BLaER1 (cell line): Measurements from ENCODE around the gene MRC2.

Experiments
- H3K27ac ChIP-seq: shearing (Covaris generic); formaldehyde crosslinking; 2 replicates; pipeline ENCODE4 v1.8.1; 2022
- H3K27me3 ChIP-seq: shearing (Covaris generic); formaldehyde crosslinking; 2 replicates; pipeline ENCODE4 v1.8.1; 2022
- H3K36me3 ChIP-seq: shearing (Covaris generic); formaldehyde crosslinking; 2 replicates; pipeline ENCODE4 v1.8.1; 2022
- H3K4me1 ChIP-seq: shearing (Covaris generic); formaldehyde crosslinking; 2 replicates; pipeline ENCODE4 v1.8.1; 2022
- H3K4me2 ChIP-seq: shearing (Covaris generic); formaldehyde crosslinking; 2 replicates; pipeline ENCODE4 v1.8.1; 2022
- H3K4me3 ChIP-seq: shearing (Covaris generic); formaldehyde crosslinking; 2 replicates; pipeline ENCODE4 v1.8.1; 2022
- H3K9ac ChIP-seq: shearing (Covaris generic); formaldehyde crosslinking; 2 replicates; pipeline ENCODE4 v1.8.1; 2022
- H3K9me3 ChIP-seq: shearing (Covaris generic); formaldehyde crosslinking; 2 replicates; pipeline ENCODE4 v1.8.1; 2022
- H4K20me1 ChIP-seq: shearing (Covaris generic); formaldehyde crosslinking; 2 replicates; pipeline ENCODE4 v1.8.1; 2022
- Cebpa-rat ChIP-seq: shearing (Covaris generic); IDR thresholded peaks from 2 replicates; pipeline ENCODE4 v1.8.1; 2022

Gene MRC2

DNA sequence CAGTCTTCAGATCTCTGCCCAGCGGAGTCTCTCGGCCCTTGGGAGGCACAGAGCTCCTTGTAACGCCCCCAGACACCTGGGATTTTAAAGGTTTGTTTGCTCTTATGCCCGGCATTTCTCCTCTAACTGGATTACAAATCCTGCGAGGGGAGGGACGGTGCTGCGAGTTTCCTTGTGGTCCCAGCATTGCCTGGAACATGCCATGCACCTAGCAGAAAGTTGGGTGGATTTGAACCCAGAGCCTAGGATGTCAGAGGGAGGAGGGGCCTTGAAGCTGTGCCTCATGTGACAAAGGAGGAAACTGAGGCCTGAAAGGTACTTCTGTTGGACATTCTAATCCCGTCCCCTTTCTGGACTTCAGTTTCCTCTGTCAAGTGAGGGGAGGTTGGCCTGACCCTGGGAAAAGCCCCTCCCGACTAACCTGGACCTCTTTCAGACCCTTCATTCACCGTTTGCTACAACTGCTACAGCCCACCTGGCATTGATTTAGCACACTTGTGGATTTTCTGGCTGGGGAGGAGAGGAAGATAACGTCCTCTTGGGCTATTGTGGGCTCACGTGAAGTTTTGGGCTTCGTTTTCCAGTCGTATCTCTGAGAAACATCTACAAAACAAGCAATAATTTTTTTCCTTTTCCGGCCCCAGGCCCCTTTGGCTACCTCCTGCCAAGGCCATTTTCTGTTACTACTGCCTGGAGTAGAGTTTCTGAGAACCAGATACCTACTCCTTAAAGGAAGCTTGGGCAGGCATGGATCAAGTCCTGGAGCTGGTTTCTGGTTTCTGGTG lies 30.9 kb downstream of the MRC2 start:
- no peak overlapping the region for H3K9ac ChIP-seq
- no peak overlapping the region for H3K4me2 ChIP-seq
- H3K27ac ChIP-seq = no peak overlapping the region
- H3K4me3 ChIP-seq = no peak overlapping the region
- H3K4me1 ChIP-seq = peaks cover 11% of the 10 kb centered on the region
- no peak for TF ChIP-seq Cebpa-rat
- H4K20me1 ChIP-seq = peaks cover 9% of the 10 kb centered on the region; the same call in 1 of the 2 replicates
- H3K9me3 ChIP-seq = peaks cover 23% of the 10 kb centered on the region
- no peaks in the 10 kb centered on the region for H3K27me3 ChIP-seq
- peaks cover 52% of the 10 kb centered on the region for H3K36me3 ChIP-seq

DNA sequence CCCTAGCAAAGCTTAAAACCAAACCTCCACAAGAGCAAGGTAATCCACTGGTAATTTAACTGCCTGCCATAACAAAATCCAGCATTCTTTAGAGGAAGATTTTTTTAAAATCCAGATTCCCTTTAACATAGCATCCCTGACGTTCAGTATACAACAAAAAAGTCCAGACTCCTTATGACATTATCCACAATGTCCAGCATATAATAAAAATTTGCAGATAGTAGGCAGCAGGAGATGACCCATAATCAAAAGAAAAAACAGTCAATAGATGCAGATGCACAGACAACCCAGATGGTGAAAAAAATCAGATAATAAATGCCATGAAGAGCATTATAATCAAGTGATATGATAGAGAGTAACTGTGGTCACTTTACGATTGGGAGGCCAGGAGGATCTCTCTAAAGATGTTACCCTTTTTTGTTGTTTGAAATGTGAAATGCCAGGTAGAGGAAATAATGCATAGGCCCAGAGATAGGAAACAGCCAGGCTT lies 33.2 kb downstream of the MRC2 start:
- H3K4me2 ChIP-seq = no peak overlapping the region
- no peaks in the 10 kb centered on the region for H4K20me1 ChIP-seq
- no peak overlapping the region for H3K9ac ChIP-seq
- no peak for TF ChIP-seq Cebpa-rat
- H3K27ac ChIP-seq = no peak overlapping the region
- no peaks in the 10 kb centered on the region for H3K27me3 ChIP-seq
- no peak overlapping the region for H3K4me3 ChIP-seq
- peaks cover 51% of the 10 kb centered on the region for H3K36me3 ChIP-seq
- H3K9me3 ChIP-seq = peaks cover 23% of the 10 kb centered on the region
- H3K4me1 ChIP-seq = no peaks in the 10 kb centered on the region

DNA sequence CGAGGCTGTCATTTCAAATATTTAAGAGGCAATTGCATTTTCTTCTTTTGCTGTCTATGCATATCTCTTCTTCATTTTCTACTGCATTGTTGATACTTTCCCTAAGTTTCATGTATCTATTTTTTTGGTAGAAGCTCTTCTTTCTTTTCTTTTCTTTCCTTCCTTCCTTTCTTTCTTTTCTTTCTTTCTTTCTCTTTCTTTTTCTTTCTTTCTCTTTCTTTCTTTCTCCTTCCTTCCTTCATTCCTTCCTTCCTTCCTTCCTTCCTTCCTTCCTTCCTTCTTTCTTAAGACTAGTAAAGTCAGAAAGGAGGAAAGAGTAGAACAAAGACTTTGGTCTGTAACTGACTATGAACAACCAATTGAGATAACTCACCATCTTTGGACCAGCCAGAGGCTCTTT lies 33.9 kb downstream of the MRC2 start:
- H4K20me1 ChIP-seq = no peaks in the 10 kb centered on the region
- no peak overlapping the region for H3K4me2 ChIP-seq
- no peak for TF ChIP-seq Cebpa-rat
- no peak overlapping the region for H3K4me3 ChIP-seq
- no peak overlapping the region for H3K9ac ChIP-seq
- H3K9me3 ChIP-seq = peaks cover 23% of the 10 kb centered on the region
- no peaks in the 10 kb centered on the region for H3K27me3 ChIP-seq
- H3K36me3 ChIP-seq = peaks cover 55% of the 10 kb centered on the region
- H3K4me1 ChIP-seq = no peaks in the 10 kb centered on the region
- no peak overlapping the region for H3K27ac ChIP-seq

DNA sequence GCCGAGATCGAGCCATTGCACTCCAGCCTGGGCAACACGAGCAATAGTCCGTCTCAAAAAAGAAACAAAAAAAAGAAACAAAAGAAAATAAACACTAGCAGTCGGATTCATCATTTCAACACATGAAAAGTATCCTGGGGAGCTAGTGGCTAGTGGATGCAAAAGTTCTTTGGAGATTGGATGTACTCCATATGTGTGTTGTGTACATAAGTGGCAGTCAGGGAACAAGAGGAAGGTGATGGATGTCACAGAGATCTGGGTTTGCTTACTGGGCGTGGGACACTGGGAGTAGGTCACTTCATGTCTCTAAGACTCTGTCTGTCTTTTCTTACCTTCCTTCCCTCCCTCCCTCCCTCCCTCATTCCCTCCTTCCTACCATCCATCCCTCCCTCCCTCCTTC lies 35.4 kb downstream of the MRC2 start:
- no peak overlapping the region for H3K9ac ChIP-seq
- no peaks in the 10 kb centered on the region for H3K27me3 ChIP-seq
- H3K4me1 ChIP-seq = no peaks in the 10 kb centered on the region
- no peak for TF ChIP-seq Cebpa-rat
- peaks cover 23% of the 10 kb centered on the region for H3K9me3 ChIP-seq
- H3K36me3 ChIP-seq = peaks cover 64% of the 10 kb centered on the region
- no peak overlapping the region for H3K4me2 ChIP-seq
- no peak overlapping the region for H3K4me3 ChIP-seq
- no peaks in the 10 kb centered on the region for H4K20me1 ChIP-seq
- no peak overlapping the region for H3K27ac ChIP-seq

DNA sequence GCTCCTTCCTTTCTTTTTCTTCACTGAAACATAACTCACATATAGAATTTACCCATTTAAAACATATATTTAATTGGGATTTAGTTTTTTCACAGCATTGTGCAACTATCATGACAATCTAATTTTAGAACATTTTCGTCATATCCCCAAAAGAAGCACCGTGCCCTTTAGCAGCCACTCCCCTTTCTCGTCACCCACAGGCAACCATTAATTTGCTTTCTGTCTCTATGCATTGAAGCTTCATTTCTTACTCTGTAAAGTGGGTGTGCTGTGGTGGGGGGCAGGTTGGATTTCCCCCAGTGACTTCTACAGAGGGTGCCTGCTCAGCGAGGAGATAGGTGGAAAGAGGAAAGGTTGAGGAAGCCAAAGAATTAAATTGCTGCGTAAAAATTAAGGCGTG lies 35.8 kb downstream of the MRC2 start:
- peaks cover 63% of the 10 kb centered on the region for H3K36me3 ChIP-seq
- no peak overlapping the region for H3K4me2 ChIP-seq
- no peak for TF ChIP-seq Cebpa-rat
- H3K4me1 ChIP-seq = no peaks in the 10 kb centered on the region
- no peaks in the 10 kb centered on the region for H3K27me3 ChIP-seq
- no peak overlapping the region for H3K4me3 ChIP-seq
- H3K9me3 ChIP-seq = peaks cover 23% of the 10 kb centered on the region
- H3K27ac ChIP-seq = no peak overlapping the region
- H4K20me1 ChIP-seq = no peaks in the 10 kb centered on the region
- no peak overlapping the region for H3K9ac ChIP-seq

DNA sequence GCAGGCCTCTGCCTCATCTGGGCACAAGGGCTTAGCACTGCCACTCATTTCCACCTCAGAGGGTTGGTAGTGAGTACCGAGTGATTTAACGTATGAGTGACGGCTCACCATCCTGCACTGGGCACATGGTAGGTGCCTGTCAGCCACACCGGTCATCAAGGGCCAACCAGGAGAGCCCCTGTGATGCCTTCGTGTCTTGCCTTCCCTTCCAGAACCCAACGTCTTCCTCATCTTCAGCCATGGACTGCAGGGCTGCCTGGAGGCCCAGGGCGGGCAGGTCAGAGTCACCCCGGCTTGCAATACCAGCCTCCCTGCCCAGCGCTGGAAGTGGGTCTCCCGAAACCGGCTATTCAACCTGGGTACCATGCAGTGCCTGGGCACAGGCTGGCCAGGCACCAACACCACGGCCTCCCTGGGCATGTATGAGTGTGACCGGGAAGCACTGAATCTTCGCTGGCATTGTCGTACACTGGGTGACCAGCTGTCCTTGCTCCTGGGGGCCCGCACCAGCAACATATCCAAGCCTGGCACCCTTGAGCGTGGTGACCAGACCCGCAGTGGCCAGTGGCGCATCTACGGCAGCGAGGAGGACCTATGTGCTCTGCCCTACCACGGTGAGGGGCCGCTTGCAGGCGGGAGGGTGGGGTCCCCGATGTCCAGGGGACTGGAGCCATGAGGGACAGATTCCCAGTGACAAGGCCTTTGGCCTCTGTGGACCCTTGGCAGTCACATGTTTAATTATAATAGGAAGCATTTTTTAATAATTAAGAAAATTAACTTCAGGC lies 37.1 kb downstream of the MRC2 start:
- no peaks in the 10 kb centered on the region for H3K4me1 ChIP-seq
- H3K9me3 ChIP-seq = peaks cover 16% of the 10 kb centered on the region
- H3K27me3 ChIP-seq = no peaks in the 10 kb centered on the region
- H3K36me3 ChIP-seq = peaks cover 61% of the 10 kb centered on the region
- H4K20me1 ChIP-seq = no peaks in the 10 kb centered on the region
- no peak for TF ChIP-seq Cebpa-rat
- H3K4me2 ChIP-seq = no peak overlapping the region
- H3K9ac ChIP-seq = no peak overlapping the region
- no peak overlapping the region for H3K27ac ChIP-seq
- no peak overlapping the region for H3K4me3 ChIP-seq

DNA sequence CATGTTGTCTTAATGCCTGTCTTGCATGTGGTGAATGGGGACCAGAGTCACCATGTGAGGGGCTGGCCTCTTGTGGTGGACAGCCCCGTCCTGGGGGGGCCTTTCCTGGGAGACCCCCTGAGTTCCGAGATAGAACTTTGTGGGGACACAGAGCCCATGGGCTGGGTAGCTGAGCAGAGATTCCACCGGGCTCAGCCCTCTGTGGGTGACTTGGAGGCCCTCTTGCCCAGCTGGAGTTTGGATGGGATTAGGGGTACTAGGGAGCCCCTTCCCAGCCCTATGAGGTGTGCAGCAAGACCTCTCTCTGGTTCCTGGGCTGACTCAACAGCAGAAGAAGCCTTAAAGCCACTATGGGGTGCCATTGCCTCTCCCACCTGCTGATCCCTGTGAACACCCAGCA lies 38.1 kb downstream of the MRC2 start:
- Histone ChIP-seq H4K20me1 (no peaks in the 10 kb centered on the region), H3K27me3 (no peaks in the 10 kb centered on the region), H3K36me3 (peaks cover 61% of the 10 kb centered on the region), H3K9ac (no peak overlapping the region), H3K27ac (no peak overlapping the region), H3K4me2 (no peak overlapping the region), H3K4me3 (no peak overlapping the region), H3K4me1 (no peaks in the 10 kb centered on the region), H3K9me3 (peaks cover 6% of the 10 kb centered on the region)
- TF ChIP-seq Cebpa-rat = no peak

DNA sequence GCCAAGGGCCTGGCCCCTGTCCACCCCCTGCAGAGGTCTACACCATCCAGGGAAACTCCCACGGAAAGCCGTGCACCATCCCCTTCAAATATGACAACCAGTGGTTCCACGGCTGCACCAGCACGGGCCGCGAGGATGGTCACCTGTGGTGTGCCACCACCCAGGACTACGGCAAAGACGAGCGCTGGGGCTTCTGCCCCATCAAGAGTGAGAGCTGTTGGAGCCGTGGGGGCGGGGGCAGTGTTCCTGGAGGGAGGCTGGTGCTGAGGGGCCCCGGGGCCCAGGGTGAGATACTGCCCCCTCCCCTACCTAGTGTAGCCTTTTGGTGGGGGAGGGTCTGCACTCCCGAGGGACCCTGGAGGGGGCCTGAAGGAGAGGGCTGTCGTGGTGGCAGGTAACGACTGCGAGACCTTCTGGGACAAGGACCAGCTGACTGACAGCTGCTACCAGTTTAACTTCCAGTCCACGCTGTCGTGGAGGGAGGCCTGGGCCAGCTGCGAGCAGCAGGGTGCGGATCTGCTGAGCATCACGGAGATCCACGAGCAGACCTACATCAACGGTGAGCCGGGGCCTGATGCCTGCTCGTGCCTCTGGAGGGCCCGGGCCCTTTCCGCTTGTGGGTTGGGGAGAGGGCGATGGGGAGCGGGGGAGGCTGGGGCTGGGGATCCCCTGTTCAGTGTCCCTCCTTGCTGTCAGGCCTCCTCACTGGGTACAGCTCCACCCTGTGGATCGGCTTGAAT lies 38.8 kb downstream of the MRC2 start:
- Histone ChIP-seq H3K4me2 (no peak overlapping the region), H3K27me3 (no peaks in the 10 kb centered on the region), H3K4me3 (no peak overlapping the region), H3K9me3 (no peaks in the 10 kb centered on the region), H3K9ac (no peak overlapping the region), H3K36me3 (peaks cover 63% of the 10 kb centered on the region), H3K4me1 (no peaks in the 10 kb centered on the region), H4K20me1 (no peaks in the 10 kb centered on the region), H3K27ac (no peak overlapping the region)
- no peak for TF ChIP-seq Cebpa-rat

DNA sequence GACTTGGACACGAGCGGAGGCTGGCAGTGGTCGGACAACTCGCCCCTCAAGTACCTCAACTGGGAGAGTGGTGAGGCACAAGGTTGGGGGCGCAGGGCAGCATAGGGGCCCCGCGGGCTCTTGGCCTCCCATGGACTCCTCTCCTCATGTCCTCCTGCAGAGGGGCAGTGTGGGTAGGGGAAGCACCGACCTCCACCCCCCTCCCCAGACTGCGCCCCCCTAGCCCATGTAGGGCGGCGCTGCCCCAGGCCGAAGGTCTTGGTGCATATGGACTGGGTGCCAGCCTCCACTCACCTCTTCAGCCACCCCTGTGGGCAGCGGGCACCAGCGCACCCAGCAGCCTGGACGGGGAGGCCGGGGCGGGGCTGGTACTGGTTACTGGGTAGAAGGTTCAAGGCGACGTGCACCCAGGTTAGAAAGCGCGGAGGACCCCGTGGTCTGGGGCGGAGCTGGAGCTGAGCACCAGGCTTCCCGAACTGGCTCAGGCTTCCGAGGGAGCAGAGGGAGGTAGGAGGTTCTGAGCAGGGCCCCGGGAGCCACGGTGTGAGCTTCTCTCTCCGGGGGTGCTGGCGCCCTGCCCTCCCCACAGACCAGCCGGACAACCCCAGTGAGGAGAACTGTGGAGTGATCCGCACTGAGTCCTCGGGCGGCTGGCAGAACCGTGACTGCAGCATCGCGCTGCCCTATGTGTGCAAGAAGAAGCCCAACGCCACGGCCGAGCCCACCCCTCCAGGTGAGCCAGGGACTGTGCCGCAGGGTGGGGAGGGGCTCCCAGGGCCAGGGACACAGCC lies 39.5 kb downstream of the MRC2 start:
- Histone ChIP-seq H3K4me3 (no peak overlapping the region), H3K27me3 (no peaks in the 10 kb centered on the region), H3K4me1 (no peaks in the 10 kb centered on the region), H3K9ac (no peak overlapping the region), H3K36me3 (peaks cover 71% of the 10 kb centered on the region), H3K27ac (no peak overlapping the region), H3K9me3 (no peaks in the 10 kb centered on the region), H4K20me1 (0 out of 2 replicates have a peak, but pooled peaks cover 8% of the 10 kb centered on the region), H3K4me2 (no peak overlapping the region)
- TF ChIP-seq Cebpa-rat = no peak
